SK-MEL-5 (cell line): ENCODE data around the gene KCTD1. TPM values are rescaled to one million over a fixed set of nuclear protein-coding genes. Genes with fewer than 3 reads are reported as not detected.
"Not testable (repeated sequence)": the region's sequence is repeated elsewhere in the genome, so short reads cannot be mapped to it uniquely, and the experiment has no call there.

Source experiments
- DNase-seq: peaks from one replicate; pipeline ENCODE4 v3.0.0-alpha.2; 2016; ENCODE audit warnings: low read depth, low spot score
- in situ Hi-C: cut with HindIII; loops from 2 replicates; pipeline ENCODE4 v1.10.0; 2016; ENCODE audit warnings: low sequenced_read_pairs, high pct_unique_total_duplicates, low pct_unique_long_range_greater_than_20kb
- total RNA-seq: library from RNA; depleted of rRNA; stranded (reverse); fragments of >200 nt; shearing (Covaris generic); gene quantifications from 2 replicates; pipeline ENCODE4 v1.2.3, GENCODE V29; 2014

KCTD1 gene
- total RNA-seq, 1 experiment from 2014 or later = 11.9 TPM

- no peak for DNase-seq
- in situ Hi-C loops = no loop called here
Observed at GRCh38 chr18:26455639-26456038, 92.7 kb downstream of the KCTD1 start.

- in situ Hi-C loops = no loop called here
- no peak for DNase-seq
Observed at GRCh38 chr18:26454616-26455015, 93.7 kb downstream of the KCTD1 start.

DNA sequence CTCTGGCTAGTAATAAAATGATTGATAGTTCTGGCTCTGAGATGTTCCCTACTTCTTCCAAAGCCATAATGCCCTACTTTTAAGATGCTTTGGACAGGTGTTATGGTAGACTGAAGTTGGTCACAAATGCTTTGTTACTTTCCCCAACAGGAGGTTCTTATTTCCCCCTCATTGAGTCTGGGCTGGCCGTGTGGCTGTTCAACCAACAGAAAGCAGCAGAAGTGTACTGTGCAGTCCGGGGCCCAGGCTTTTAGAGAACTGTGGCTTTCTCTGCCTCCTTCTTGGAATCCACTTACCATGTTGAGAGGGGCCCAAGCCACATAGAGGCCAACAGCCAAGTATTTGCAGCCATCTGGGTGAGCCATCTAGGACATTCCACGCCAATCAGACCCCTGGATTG, 94.2 kb downstream of the KCTD1 start:
- in situ Hi-C loops = no loop called here
- DNase-seq = no peak

- DNase-seq = no peak
- in situ Hi-C loops = no loop called here
Observed at GRCh38 chr18:26453386-26453901, 94.9 kb downstream of the KCTD1 start.

DNA sequence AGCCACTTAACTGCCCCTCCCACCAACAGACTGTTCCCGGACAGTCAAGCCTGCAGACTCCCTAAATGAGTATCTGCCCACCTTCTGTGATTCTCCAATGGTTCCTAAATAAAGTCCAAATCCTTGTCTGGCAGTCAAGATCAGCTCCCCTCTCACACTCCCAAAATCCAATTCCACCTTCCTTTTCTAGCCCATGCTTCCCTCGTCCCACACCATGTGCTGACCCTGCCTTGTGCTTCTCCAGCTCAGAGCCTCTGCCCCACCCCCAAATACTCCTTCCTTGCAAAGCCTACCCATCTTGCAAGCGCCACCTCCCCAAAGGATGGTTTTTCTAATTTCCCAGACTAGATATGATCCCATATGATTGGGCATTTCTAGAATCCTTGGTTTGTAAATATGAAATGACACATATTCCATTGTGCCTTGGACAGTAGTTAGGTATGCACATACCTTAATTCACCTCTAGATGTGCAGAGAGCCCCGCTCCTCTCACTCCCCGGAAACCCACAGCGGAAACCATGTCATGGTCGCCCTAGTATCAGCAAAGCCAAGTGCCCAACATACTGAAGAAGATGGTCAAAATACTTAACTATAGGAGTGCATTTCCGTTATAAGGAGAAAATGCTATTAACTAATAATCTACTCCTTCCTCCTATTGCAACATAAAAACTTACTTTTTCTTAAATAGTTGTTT, 97.2 kb downstream of the KCTD1 start:
- in situ Hi-C loops = no loop called here
- no peak for DNase-seq

GRCh38 chr18:26448714-26449159, 99.6 kb downstream of the KCTD1 start:
- in situ Hi-C loops = no loop called here

GRCh38 chr18:26443853-26444252, 104.5 kb downstream of the KCTD1 start:
- in situ Hi-C loops = no loop called here

More at GRCh38 chr18:26448714-26449159, 99.6 kb downstream of the KCTD1 start:
- DNase-seq = no peak

DNA sequence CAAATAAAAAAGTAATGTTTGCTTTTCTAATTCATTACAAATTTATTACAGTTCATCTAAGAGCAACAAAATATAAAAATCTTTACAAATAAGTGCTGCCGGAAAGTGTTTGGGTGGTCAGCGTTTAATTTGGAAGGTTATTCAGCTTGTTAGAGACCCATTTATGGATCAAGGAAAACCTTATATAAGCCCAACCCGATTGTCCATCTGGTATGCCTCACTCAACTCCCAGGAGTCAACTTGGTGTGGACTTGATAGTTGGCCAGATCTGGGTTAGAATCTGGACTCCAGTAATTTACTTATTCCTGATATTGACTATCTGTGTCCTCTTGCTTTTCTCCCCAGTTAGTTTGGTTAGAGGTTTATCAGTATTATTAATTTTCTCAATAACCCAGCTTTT, 106.2 kb downstream of the KCTD1 start:
- DNase-seq = no peak
- in situ Hi-C loops = no loop called here

More at GRCh38 chr18:26443853-26444252, 104.5 kb downstream of the KCTD1 start:
- DNase-seq = no peak

DNA sequence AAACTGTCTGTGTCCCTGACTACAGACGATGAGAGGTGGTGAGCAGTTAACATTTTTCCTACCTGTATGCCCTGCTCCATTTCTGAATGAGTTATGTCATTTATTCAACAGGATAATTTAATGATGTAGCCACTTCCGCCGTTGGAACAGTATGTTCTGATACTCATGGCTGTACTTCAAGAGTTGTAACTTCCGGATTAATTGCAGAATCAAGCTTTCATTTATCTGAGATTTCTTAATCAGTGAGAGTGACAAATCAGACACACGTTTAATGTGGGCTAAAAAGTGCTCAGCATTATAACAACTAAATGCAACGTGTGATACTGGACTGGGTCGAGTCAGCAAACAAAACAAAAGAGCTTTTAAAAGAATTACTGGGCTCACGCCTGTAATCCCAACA, 107.7 kb downstream of the KCTD1 start:
- in situ Hi-C loops = no loop called here
- no peak for DNase-seq

DNA sequence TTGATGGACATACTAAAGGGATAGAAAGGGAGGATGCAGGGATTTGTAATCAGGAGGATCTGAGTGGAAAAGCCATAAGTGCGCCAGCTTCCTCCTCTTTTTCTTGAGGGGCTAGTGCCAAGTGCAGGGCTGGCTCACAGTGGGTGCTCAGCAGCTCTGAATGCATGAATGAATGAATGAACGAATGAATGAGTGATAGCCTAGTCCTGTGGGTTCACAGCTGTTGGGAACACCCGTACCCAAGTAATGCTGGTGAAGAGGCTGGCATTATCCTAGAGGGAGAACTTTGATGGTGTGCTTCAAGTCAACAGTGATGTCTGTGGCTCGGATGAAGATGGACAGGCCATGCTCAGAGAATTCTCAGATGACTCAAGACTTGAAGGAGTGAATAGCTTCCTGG, 108.8 kb downstream of the KCTD1 start:
- in situ Hi-C loops = no loop called here

GRCh38 chr18:26438980-26439379, 109.4 kb downstream of the KCTD1 start:
- in situ Hi-C loops = no loop called here
- DNase-seq = no peak

More for the DNA sequence above, 108.8 kb downstream of the KCTD1 start:
- no peak for DNase-seq

DNA sequence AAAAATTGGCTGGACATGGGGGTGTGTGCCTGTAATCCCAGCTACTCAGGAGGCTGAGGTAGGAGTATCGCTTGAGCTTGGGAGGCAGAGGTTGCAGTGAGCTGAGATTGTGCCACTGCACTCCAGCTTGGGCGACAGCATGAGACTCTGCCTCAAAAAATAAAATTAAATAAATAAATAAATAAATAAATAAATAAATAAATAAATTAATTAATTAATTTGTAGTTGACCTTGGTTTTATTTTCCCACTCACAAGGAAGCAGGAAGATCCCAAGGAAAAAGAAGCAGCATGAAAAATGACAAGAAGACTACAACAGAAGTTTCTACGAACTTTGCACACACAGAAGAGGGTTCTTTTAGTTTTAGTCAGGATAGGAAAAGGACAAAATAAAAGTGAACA, 110.7 kb downstream of the KCTD1 start:
- in situ Hi-C loops, DNase-seq: not testable (repeated sequence)

DNA sequence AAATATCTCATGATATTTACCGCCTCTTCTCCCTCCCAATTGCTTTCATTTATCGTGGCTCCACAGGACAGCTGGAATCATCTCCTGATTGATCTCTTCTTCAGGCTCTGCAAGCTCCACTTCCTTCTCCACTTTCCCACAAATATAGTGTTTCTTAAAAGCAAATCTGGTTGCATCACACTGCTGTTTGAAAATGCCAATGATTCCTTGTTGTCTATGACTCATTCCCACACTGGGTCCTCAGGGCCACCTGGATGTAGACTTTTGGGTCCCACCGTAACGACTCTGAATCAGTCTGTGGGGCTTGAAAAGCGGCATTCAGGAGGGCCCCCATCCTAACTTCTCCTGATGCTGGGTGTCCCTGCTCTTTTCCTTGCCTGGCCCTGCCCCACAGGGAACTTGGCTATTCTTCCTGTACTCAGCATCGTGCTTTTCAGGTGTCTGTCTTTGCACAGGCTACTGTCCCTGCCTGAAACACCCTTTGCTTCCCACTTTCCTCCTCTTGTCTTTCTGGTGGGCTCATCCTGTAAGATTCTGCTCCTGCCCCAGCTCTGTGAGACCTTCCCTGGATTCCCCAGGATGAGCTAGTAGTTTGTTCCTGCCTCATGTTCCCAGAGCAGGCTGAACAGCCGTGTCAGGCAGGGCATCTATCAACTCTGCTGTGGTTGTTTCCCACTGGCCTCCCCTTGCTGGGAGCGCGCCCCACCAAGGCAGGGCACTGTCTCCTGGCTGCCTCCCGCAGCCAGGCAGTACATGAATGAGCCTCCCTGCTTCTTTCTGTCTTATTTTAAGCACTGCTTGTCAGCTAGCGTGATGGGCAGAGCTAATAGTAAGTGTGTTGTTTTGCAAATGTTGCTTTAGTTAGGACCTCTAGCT, 111.9 kb downstream of the KCTD1 start:
- no peak for DNase-seq
- in situ Hi-C loops = no loop called here

DNA sequence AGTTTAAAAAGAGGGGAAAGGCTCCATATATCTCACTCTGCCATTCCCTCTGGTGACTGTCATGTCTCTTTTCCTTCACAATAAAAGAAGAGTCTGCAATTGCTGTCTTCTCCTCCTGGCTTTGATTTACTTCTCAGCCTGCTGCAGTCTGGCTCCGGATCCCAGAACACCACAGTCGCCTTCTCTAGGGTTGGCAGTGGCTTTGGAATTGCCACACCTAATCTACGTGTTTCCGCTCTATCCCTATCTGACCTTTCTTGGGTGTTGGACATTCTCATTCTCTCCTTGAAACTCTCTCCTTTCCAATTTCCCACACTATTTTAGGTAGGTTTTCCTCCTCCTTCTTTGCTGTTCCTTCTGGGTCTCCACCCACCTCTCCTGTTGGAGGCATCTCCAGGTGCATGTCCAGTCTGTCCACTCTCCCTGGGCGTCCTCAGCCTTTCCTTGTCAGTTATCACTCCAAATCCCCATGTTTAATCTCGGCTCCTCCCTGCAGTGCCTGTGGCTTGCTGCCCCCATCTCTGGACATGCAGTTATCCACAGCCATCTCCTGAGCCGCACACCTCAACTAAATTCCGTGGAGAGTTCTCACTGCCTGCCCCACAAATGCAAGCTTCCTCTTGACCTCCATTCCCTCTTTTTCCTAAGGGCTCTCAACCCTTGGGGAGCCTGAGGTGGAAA, 112.8 kb downstream of the KCTD1 start:
- no peak for DNase-seq
- in situ Hi-C loops = no loop called here

- in situ Hi-C loops = no loop called here
- DNase-seq = no peak
Observed at GRCh38 chr18:26434887-26435286, 113.5 kb downstream of the KCTD1 start.

DNA sequence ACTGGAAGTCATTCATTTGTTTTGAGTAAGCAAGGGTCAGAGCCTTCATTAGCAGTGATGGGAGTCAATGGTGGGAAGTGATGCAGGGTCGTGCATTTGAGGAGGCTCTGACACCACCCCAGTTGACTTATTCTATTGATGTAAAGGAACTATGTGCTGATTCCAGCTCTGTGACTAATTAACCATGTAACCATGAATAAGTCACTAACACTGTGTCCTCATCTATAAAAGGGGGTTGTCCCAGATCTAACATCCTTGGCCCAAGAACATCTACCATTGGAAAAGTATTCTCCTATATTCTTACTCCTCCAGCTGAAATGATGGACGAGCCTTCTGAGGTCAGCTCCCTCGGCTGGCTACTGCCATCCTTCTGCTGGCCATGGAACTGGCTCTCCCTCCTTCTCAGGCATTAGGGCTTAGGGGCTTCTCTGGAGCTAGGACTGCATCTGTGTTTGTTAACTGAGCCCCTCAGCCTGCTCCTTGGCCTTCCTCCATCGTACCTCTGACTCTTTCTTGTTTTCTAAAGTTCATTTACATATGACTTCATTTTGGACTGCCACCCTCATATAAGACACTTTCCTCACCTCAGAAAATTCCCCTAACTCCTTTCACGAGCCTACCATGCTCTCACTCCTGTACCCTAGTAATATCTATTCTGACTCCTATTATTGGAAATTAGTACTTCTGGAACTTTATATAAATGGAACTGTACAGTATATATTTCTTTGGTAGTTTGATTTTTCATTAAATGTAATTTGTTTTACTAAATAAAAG, 115.5 kb downstream of the KCTD1 start:
- DNase-seq = no peak
- in situ Hi-C loops = no loop called here

- peak; percentile 17 for DNase-seq
- in situ Hi-C loops = no loop called here
Observed at GRCh38 chr18:26429535-26430226, 118.7 kb downstream of the KCTD1 start.
